GM18951 (cell line): Measurements from ENCODE around the gene BMPR1B.

Experiments used
- POLR2A ChIP-seq: IDR thresholded peaks from 4 replicates; pipeline ENCODE4 v1.6.1; 2011; ENCODE audit warnings: mild to moderate bottlenecking; ENCODE audit not compliant: insufficient read length, insufficient read depth; ENCODE audit errors: extremely low read depth
- in situ Hi-C: fragments of 300-500 bp; cut with MboI; formaldehyde crosslinking; loops from one replicate; pipeline ENCODE4 v1.12.0; 2022; ENCODE audit warnings: low sequenced_read_pairs, mixed read lengths, inconsistent platforms; ENCODE audit not compliant: unreplicated experiment

The BMPR1B gene

GRCh38 chr4:94743838-94744237 lies 13.9 kb upstream of the BMPR1B start:
- in situ Hi-C loops: no loop called here
- no peak for TF ChIP-seq POLR2A

DNA sequence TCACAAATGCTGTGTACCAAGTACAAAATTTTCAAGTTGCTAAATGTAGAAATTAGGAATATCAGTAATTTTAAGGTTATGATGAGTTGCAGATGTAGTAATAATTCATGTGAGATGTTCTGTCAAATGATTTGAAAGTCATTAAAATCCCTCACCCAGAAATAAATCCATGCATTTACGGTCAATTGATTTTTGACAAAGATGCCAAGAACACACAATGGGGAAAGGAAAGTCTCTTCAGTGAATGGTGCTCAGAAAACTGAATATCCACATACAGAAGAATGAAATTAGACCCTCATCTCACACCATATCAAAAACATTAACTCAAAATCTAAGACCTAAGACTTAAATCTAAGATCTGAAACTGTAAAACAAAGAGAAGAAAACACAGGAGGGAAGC lies 12.9 kb upstream of the BMPR1B start:
- TF ChIP-seq POLR2A: no peak
- in situ Hi-C loops: no loop called here

GRCh38 chr4:94746746-94747145 lies 11.0 kb upstream of the BMPR1B start:
- no peak for TF ChIP-seq POLR2A
- in situ Hi-C loops: no loop called here

- in situ Hi-C loops: no loop called here
Measured at GRCh38 chr4:94758141-94758699, 465 bp downstream of the BMPR1B start.

DNA sequence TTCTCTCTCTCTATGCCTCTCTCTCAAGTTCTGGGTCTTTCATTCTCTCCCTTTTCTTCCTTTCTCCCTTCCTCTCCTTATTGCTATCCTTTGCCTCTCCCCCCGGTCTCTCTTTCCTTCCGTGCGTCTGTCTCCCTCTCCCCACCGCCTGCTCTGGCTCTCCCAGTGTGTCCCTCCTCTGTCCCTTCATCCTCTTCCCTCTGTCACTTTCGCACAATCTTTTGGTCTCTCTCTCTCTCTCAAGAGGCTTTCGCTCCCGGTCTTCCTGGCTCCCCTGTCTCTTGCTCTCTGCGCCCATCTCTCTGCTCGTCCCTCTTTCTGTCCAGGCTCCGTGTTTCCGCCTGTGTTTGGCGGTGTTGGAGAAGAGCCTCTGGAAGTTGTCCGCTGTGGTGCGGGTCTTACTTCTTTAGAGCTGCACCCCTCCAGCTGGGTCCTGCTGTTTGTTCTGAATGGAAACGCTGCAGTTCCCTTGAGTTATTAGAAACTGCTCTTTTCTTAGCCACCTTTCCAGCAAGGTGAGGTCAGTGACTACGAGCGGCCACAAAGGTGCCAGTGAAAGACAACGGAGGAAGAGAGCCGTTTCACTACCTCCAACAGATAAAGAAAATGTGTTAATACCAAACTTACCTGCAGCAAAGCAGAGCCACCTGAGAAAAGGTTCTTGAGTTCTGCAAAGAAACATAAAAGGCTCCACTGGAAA lies 1.1 kb downstream of the BMPR1B start:
- TF ChIP-seq POLR2A: no peak
- in situ Hi-C loops: no loop called here

More at GRCh38 chr4:94758141-94758699, 465 bp downstream of the BMPR1B start:
- no peak for TF ChIP-seq POLR2A

DNA sequence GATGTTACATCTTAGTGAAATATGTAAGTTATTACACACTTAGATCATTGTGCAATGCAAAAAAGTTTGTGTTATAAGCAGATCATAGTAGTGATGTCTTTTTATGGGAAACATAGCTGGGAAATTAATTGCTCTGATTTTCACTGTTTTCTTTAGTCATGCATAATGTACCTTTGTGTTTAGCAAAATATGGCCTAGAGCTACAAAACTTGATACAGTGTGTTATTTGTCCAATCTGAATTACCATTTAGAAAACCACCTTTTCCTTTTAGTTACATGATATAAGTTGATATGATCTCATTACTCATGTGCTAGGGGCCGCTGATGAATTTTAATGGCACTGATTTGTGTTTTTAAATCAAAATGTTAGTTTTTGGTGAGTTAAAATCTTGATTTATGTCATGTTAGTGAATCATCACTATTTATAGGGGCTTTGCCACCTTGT lies 2.0 kb downstream of the BMPR1B start:
- in situ Hi-C loops: no loop called here
- no peak for TF ChIP-seq POLR2A

GRCh38 chr4:94762326-94762725 lies 4.6 kb downstream of the BMPR1B start:
- no peak for TF ChIP-seq POLR2A
- in situ Hi-C loops: no loop called here

DNA sequence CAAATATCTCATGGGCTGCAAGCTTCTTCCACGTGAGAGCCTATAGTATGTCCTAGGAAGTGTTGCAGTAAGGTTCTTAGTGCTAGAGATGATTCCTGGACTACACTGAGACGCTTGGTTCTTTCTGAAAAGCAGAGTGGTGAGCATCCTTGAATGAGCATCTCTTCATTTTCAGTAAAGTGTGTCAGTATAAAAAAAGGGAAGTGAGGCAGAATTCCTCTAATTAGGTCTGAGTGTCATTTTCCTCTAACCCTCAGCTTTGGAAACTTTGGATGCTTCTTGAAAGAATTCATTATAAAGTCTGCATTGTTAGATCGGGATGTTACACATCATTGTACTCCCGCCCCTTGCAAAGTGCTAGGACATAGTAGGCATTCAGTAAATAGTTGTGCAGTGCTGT lies 5.2 kb downstream of the BMPR1B start:
- in situ Hi-C loops: no loop called here
- no peak for TF ChIP-seq POLR2A

DNA sequence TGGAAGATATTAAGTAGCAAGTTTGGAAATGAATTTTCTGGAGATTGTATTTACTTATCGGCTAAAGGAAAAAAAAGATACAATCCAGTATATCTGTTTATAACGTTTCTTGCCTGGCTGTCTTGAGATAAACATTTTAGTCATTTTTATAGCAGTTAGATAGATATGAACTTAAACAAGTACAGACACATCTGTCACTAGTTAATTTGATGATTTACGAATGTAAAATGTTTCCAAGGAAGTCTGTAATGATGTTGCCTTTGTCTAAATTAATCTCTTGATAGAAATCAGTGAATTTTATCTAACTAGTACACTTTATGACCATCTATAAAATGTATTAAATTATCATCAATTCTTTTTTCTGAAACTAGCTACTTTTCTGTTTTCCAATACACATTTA lies 5.7 kb downstream of the BMPR1B start:
- no peak for TF ChIP-seq POLR2A
- in situ Hi-C loops: no loop called here

DNA sequence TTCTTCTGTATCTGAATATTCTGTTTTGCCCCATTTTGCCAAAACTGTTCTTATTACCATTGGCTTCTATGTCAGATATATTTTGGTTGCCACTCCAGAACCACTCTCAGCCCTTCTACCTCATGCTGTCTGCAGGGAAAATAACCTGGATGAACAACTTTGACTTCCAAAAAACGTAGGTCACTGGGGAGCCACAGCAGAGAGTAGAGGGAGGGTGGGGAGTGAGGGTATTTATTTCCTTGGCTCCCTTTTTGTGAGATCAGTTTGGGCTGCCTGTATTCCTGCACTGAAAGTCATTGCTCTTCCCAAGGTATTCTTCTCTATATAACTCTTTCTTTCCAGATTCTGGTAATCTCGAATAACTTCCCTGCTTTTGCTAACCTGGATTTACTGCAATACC lies 6.3 kb downstream of the BMPR1B start:
- in situ Hi-C loops: no loop called here
- TF ChIP-seq POLR2A: no peak

GRCh38 chr4:94765174-94765573 lies 7.4 kb downstream of the BMPR1B start:
- TF ChIP-seq POLR2A: no peak
- in situ Hi-C loops: no loop called here

GRCh38 chr4:94765648-94766047 lies 7.9 kb downstream of the BMPR1B start:
- in situ Hi-C loops: no loop called here

GRCh38 chr4:94766856-94767255 lies 9.1 kb downstream of the BMPR1B start:
- no peak for TF ChIP-seq POLR2A
- in situ Hi-C loops: no loop called here

More at GRCh38 chr4:94765648-94766047, 7.9 kb downstream of the BMPR1B start:
- no peak for TF ChIP-seq POLR2A

DNA sequence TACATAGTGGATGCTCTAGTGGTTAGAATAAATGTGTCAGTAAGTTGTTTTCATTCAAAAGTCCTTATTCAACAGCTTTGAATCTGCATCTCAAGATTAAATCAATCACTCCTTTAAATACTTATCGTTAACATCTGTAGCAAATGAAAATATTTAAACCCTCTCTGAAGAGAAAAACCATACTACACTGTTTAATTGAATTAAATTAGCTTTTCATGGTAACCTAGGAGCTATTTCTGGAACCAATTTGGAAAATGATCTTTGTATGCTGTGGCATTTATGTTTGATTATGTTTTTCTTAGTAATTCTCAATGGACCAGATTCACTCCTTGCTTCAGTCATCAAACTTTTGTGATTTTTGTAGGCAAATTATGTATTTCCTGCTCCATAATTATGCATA lies 9.7 kb downstream of the BMPR1B start:
- in situ Hi-C loops: no loop called here
- TF ChIP-seq POLR2A: no peak
